PC-3 (cell line): ENCODE results near the gene RANBP1.

Experiments used
- EZH2 ChIP-seq: fragments of 300-600 bp; sonication (generic); IDR thresholded peaks from one replicate; pipeline ENCODE4 v1.6.1; 2017; ENCODE audit warnings: antibody characterized with exemption, mild to moderate bottlenecking, low read length; ENCODE audit not compliant: unreplicated experiment
- EZH2phosphoT487 ChIP-seq: fragments of 300-600 bp; sonication (generic); IDR thresholded peaks from 2 replicates; pipeline ENCODE4 v1.6.1; 2018; ENCODE audit warnings: mild to moderate bottlenecking, antibody characterized with exemption, low read length, borderline replicate concordance
- TF ChIP-seq, protein P1 (sequence below): fragments of 300-600 bp; sonication (generic); conservative IDR thresholded peaks from 2 replicates; pipeline ENCODE4 v1.5.1; 2017; ENCODE audit warnings: antibody characterized with exemption, low read depth, mild to moderate bottlenecking, low read length

DNA sequence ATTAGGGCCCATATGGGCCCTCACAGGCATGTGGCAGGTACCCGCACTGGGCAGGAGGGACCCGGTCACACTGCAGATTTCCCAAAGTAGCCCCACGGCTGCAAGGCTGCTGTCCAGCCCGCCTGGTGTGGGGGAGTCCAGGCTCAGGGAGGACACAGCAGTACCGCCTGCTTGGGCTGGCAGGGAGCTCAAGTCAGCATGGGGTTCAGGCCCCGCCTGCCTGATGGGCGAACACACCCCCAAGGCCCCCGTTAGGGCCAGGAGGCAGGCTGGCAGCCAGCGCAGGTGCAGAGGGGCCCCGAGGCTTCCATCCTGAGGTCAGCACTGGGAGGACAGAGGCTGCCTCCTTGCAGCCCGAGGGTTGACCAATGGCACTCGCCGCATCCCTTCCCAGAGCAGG lies 21.2 kb downstream of the RANBP1 start:
- TF ChIP-seq, protein P1, sequence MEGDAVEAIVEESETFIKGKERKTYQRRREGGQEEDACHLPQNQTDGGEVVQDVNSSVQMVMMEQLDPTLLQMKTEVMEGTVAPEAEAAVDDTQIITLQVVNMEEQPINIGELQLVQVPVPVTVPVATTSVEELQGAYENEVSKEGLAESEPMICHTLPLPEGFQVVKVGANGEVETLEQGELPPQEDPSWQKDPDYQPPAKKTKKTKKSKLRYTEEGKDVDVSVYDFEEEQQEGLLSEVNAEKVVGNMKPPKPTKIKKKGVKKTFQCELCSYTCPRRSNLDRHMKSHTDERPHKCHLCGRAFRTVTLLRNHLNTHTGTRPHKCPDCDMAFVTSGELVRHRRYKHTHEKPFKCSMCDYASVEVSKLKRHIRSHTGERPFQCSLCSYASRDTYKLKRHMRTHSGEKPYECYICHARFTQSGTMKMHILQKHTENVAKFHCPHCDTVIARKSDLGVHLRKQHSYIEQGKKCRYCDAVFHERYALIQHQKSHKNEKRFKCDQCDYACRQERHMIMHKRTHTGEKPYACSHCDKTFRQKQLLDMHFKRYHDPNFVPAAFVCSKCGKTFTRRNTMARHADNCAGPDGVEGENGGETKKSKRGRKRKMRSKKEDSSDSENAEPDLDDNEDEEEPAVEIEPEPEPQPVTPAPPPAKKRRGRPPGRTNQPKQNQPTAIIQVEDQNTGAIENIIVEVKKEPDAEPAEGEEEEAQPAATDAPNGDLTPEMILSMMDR: no peak
- TF ChIP-seq EZH2 (no peak), EZH2phosphoT487 (no peak)
